Stimulated activated CD4-positive, alpha-beta T cell treated with anti-CD3 and anti-CD28 coated beads, TNF-alpha, amount 100 ng/mL, for 48 hours (primary cell): ENCODE data around the gene PLA2G12A.

Experiments
- DNase-seq, 3 donors: peaks; one replicate each; pipeline ENCODE4 v3.0.0-alpha.2; 2020; ENCODE audit warnings: low read depth in 3 of 3

PLA2G12A gene

GRCh38 chr4:109729718-109730618, at the start of gene PLA2G12A:
PLA2G12A (minus strand) TSS chr4:109730070; CDS start chr4:109729809, 261 bp downstream.
- DNase-seq: peak; percentile 31 to 61 (median 55)

GRCh38 chr4:109764789-109765402, 35.0 kb upstream of the PLA2G12A start:
- no peak for DNase-seq

- no peak for DNase-seq
Measured at GRCh38 chr4:109764376-109764775, 34.5 kb upstream of the PLA2G12A start.

GRCh38 chr4:109760682-109761081, 30.8 kb upstream of the PLA2G12A start:
- DNase-seq: no peak

- no peak for DNase-seq
Measured at GRCh38 chr4:109755656-109756055, 25.8 kb upstream of the PLA2G12A start.

- DNase-seq: no peak
Measured at GRCh38 chr4:109754093-109754857, 24.4 kb upstream of the PLA2G12A start.

- no peak for DNase-seq
Measured at GRCh38 chr4:109752525-109752924, 22.7 kb upstream of the PLA2G12A start.

- DNase-seq: no peak
Measured at GRCh38 chr4:109751852-109752251, 22.0 kb upstream of the PLA2G12A start.

- DNase-seq: no peak
Measured at GRCh38 chr4:109750652-109751244, 20.9 kb upstream of the PLA2G12A start.

GRCh38 chr4:109749388-109750082, 19.7 kb upstream of the PLA2G12A start:
- DNase-seq: no peak

GRCh38 chr4:109748114-109748513, 18.2 kb upstream of the PLA2G12A start:
- no peak for DNase-seq

GRCh38 chr4:109746728-109747127, 16.9 kb upstream of the PLA2G12A start:
- no peak for DNase-seq

- no peak for DNase-seq
Measured at GRCh38 chr4:109745830-109746229, 16.0 kb upstream of the PLA2G12A start.

GRCh38 chr4:109739547-109739946, 9.7 kb upstream of the PLA2G12A start:
- no peak for DNase-seq

- DNase-seq: no peak
Measured at GRCh38 chr4:109738104-109738872, 8.4 kb upstream of the PLA2G12A start.

- no peak for DNase-seq
Measured at GRCh38 chr4:109735566-109736365, 5.9 kb upstream of the PLA2G12A start.

- no peak for DNase-seq
Measured at GRCh38 chr4:109733728-109734127, 3.9 kb upstream of the PLA2G12A start.

- no peak for DNase-seq
Measured at GRCh38 chr4:109730619-109731545, 1.0 kb upstream of the PLA2G12A start.
